Sciatic nerve (tissue), 2 donors: ENCODE measurements around the gene UGCG. TPM values are rescaled to one million over a fixed set of nuclear protein-coding genes. Genes with fewer than 3 reads are reported as not detected.
"Not testable (repeated sequence)": the region's sequence is repeated elsewhere in the genome, so short reads cannot be mapped to it uniquely, and the experiment has no call there.

ENCODE experiments used
- ATAC-seq: fragments of 200-7000 bp; cut with Tn5 transposase; one replicate; pipeline ENCODE4 v1.9.1; 2020; ENCODE audit warnings: mild to moderate bottlenecking, moderate library complexity
- DNase-seq: peaks from one replicate; pipeline ENCODE4 v3.0.0-alpha.2; 2020; ENCODE audit warnings: low spot score
- intact Hi-C: fragments of 100-400 bp; cut with DNase I; formaldehyde crosslinking; loops from one replicate; pipeline ENCODE4 v1.14.2; 2022
- total RNA-seq: library from RNA; stranded (reverse); fragmentation: NEBNext Ultra II Directional; extraction: Animal tissue kit (Norgen Biotek cat#: 25700); gene quantifications from one replicate; pipeline ENCODE4 v1.2.1, GENCODE V29; 2021
- donor health status: DM: no; HTN: no; CAD: no.
- donor health status: DM: no; HTN: no; CAD: no.

Gene UGCG
- total RNA-seq, 1 donor from 2014 or later: 69.0 TPM

GRCh38 chr9:111943200-111943599 lies 46.6 kb downstream of the UGCG start:
- intact Hi-C loops: no loop called here
- no peak for DNase-seq
- ATAC-seq: no peak

DNA sequence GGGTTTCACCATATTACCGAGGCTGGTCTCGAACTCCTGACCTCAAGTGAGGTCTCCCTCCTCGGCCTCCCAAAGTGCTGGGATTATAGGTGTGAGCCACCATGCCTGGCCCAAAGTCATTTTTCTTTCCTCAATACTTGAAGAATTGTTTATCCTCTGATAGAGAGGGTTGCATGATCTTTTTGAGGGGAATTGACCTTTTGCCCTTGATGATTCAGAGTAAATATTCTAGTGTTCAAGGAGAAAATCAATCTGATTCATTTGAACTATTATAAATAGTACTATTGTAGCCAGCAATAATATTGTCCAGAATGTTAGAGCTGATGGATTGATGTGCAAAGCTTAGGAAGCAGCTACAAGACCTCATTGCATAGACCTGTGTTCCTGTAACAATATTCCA lies 47.1 kb downstream of the UGCG start:
- ATAC-seq: no peak
- DNase-seq: no peak
- intact Hi-C loops: no loop called here

- intact Hi-C loops: no loop called here
- no peak for DNase-seq
- ATAC-seq: no peak
Measured at GRCh38 chr9:111944241-111944866, 47.7 kb downstream of the UGCG start.

DNA sequence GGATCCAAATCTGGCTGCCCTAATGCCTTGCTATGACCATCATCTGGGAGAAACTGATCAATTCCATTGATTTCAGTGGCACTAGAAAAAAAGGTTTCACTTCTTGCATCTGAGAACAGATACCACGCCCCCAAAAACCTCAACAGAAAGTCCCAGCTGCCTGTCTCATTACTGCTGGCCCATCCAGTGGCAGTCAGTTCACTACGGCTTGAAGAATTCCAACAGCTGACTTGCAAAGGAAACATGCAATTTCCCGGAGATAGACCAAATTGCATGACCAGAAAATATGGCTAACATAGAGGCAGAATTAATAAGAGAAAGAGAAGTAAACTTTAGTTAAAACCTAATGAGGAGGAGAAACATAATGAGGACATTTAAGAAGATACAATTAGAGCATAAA lies 48.6 kb downstream of the UGCG start:
- ATAC-seq (no peak), DNase-seq (no peak)
- intact Hi-C loops: no loop called here

DNA sequence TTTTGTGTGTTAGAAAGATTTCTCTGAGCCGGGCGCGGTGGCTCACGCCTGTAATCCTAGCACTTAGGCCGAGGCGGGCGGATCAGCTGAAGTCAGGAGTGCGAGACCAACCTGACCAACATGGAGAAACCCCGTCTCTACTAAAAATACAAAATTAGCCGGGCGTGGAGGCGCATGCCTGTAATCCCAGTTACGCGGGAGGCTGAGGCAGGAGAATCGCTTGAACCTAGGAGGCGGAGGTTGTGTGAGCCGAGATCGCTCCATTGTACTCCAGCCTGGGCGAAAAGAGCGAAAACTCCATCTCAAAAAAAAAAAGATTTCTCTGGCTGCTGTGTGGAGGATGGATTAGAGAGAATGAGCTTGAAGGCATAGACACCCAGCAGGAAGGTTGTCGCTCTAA lies 51.5 kb downstream of the UGCG start:
- intact Hi-C loops, ATAC-seq, DNase-seq: not testable (repeated sequence)

DNA sequence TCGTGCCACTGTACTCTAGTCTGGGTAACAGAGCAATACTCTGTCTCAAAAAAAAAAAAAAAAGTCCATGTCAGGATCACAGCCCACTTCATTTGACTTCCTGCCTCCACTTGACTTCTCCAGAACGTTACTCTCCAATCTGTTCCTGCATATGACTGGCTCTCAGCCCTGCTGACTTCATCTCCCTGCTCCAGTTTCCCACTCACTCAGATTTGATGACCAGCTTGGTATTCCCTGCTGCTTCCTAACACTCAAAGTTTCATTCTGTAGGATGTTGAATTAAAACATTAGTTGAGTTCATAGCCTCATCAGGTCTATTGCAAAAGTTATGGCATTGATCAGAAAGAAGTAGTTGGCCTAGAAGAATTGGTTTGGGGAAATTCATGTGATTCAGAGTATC lies 52.3 kb downstream of the UGCG start:
- ATAC-seq (no peak), DNase-seq (no peak)
- intact Hi-C loops: no loop called here

- intact Hi-C loops: no loop called here
- ATAC-seq: no peak
Measured at GRCh38 chr9:111949919-111950318, 53.3 kb downstream of the UGCG start.

GRCh38 chr9:111952559-111952958 lies 55.9 kb downstream of the UGCG start:
- no peak for ATAC-seq
- intact Hi-C loops: no loop called here
- DNase-seq: no peak

More at GRCh38 chr9:111949919-111950318, 53.3 kb downstream of the UGCG start:
- DNase-seq: no peak

- no peak for DNase-seq
- peak; percentile 24 for ATAC-seq
- intact Hi-C loops: no loop called here
Measured at GRCh38 chr9:111953444-111953843, 56.8 kb downstream of the UGCG start.

DNA sequence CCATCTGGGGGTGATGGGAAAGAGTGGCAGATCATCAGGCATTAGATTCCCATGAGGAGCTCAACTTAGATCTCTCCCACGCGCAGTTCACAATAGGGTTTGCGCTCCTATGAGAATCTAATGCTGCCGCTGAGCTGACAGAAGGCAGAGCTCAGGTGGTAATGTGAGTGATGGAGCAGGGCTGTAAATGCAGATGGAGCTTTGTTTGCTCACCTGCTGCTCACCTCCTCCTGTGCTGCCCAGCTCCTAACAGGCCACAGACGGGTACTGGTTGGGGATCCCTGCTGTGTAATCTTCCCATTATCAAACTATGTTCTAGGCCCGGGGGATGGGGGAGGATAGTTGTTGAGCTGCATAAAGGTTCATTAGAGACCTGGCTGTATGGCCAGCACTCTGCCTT lies 58.4 kb downstream of the UGCG start:
- intact Hi-C loops: no loop called here
- no peak for DNase-seq
- no peak for ATAC-seq

DNA sequence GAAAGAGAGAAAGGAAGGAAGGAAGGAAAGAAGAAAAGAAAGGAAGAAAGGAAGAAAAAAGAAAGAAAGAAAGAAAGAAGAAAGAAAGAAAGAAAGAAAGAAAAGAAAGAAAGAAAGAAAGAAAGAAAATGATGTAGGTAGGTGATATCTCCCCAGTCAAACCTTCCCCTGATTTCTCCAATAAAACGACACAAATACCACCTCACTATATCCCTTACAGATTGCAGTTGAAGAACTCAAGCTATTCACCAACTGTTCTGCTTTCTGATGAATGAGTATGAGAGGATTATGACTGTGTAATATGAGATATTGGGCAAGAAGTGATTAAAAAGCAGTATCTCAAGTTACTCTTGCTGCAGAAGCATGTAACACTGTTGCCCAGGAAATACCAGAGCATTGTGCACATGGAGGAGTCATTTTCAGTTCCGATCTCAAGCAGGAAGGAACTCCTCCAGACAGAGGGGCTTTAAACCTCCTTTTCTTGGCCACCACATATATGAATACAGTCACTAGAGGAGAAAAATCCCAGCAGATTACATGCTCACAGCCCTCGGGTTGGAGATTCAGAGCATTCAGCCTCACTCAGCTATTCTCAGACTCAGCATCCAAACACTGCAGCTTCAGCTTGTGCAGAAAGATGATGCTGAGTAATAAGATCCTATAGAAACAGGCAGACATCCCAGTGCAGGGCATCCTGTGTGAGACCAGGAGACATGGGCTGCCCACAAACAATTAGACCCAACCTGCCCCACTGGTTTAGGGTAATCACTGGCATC lies 61.4 kb downstream of the UGCG start:
- DNase-seq: peak; percentile 14
- intact Hi-C loops: no loop called here
- ATAC-seq: peak; percentile 87

- intact Hi-C loops: no loop called here
- ATAC-seq: no peak
Measured at GRCh38 chr9:111959468-111960359, 63.1 kb downstream of the UGCG start.

DNA sequence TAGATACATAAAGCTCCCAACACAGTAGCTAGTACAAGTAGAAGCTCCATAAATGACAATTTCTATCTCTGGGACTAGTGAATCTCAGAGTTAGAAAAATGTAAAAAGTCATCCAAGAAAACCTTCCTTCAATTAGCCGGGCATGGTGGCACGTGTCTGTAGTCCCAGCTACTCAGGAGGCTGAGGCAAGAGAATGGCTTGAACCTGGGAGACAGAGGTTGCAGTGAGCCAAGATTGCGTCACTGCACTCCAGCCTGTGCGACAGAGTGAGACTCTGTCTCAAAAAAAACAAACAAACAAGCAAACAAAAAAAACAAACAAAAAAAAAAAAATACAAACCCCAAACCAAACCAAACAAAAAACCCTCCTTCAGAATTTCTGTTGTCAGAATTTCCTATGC lies 63.9 kb downstream of the UGCG start:
- intact Hi-C loops, ATAC-seq, DNase-seq: not testable (repeated sequence)

More at GRCh38 chr9:111959468-111960359, 63.1 kb downstream of the UGCG start:
- peak; percentile 31 for DNase-seq

GRCh38 chr9:111961009-111961408 lies 64.4 kb downstream of the UGCG start:
- intact Hi-C loops: no loop called here
- ATAC-seq (no peak), DNase-seq (peak; percentile 28)

DNA sequence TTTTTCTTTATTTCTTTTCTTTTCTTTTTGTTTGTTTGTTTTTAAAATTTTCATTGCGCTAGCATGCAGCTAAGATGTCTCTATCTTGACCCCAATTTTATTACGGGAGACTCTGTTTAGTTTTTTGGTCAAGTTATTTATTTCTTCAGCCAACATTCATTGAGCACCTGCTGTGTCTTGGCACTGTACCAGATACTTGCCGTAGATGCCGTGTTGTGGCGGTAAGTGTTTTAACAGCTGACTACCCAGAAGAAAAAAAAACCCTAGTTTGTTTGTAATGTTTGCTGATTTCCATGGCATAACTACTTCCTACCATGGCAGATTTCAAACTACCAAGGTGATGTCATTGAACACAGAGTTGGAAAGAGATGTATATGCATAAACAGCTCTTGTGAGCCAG lies 65.0 kb downstream of the UGCG start:
- intact Hi-C loops: no loop called here
- DNase-seq (no peak), ATAC-seq (no peak)

GRCh38 chr9:111962021-111962420 lies 65.4 kb downstream of the UGCG start:
- DNase-seq (no peak), ATAC-seq (no peak)
- intact Hi-C loops: no loop called here

GRCh38 chr9:111963995-111964394 lies 67.4 kb downstream of the UGCG start:
- no peak for ATAC-seq
- intact Hi-C loops: no loop called here
- no peak for DNase-seq

DNA sequence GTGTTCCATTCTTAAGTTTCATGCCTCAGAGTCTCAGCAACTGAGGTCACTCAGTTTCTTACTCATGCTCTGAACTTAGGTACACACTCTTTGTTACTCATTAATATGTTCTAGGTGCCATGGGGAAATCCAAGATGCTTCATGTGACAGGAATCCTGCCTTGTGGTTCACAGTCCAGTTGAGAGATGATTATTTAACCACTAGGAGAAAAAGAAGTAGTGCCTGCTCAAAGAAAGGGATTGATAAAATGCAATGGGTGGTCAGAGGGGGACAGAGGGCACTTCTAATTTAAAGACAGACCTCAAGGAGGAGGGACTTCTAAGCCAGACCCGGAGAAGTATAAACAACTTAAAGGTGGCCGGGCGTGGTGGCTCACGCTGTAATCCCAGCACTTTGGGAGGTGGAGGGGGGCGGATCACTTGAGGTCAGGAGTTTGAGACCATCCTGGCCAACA lies 69.0 kb downstream of the UGCG start:
- DNase-seq: no peak
- intact Hi-C loops: no loop called here
- no peak for ATAC-seq

- ATAC-seq (no peak), DNase-seq (peak; percentile 22)
- intact Hi-C loops: no loop called here
Measured at GRCh38 chr9:111966124-111966723, 69.6 kb downstream of the UGCG start.
